ENCODE results near the gene SLC7A8. TPM values are rescaled to one million over a fixed set of nuclear protein-coding genes. Genes with fewer than 3 reads are reported as not detected.

SLC7A8 gene
- total and polyA plus RNA-seq, 2 donors (not counting 1 experiment from before 2014, with no cell fraction given): 0.25 to 1.1 TPM

GRCh38 chr14:23158779-23159178, 24.7 kb downstream of the SLC7A8 start:
- Histone ChIP-seq H3K9me3 (ENCODE audit: control extremely low read depth in 1 of 3, control insufficient read depth in 2 of 3, insufficient read depth in 1 of 3, low read length in 2 of 3) (no peaks in the 10 kb centered on the region), H3K4me3 (ENCODE audit: control extremely low read depth in 1 of 5, extremely low read depth in 1 of 5, insufficient read depth in 1 of 5, low read depth in 2 of 5, low read length in 4 of 5) (no peak overlapping the region), H4K20me1 (ENCODE audit: control insufficient read depth, insufficient read depth, low read length, poor library complexity, severe bottlenecking) (no peaks in the 10 kb centered on the region), H3K27me3 (replicated peaks in 1 of 4; ENCODE audit: control extremely low read depth in 1 of 4, control insufficient read depth in 3 of 4, insufficient read depth in 4 of 4, low read length in 3 of 4) (no peaks in the 10 kb centered on the region), H3K79me2 (ENCODE audit: control insufficient read depth, insufficient read depth, low read length) (no peaks in the 10 kb centered on the region), H2AFZ (ENCODE audit: insufficient read depth, low read depth, low read length, poor library complexity, severe bottlenecking) (no peak overlapping the region), H3K4me2 (replicated peaks; ENCODE audit: low read depth, low read length, poor library complexity, severe bottlenecking) (no peak overlapping the region), H3K36me3 (replicated peaks in 1 of 2; ENCODE audit: control extremely low read depth in 1 of 2, control insufficient read depth in 1 of 2, extremely low read depth in 1 of 2, insufficient read depth in 2 of 2, low read length in 1 of 2) (no peaks in the 10 kb centered on the region), H3K9ac (ENCODE audit: low read length) (no peak overlapping the region), H3K4me1 (ENCODE audit: control insufficient read depth in 2 of 2, insufficient read depth in 2 of 2, low read length in 2 of 2) (no peaks in the 10 kb centered on the region), H3K27ac (ENCODE audit: low read length in 2 of 2) (no peak overlapping the region)
- no peak for ATAC-seq (ENCODE audit: low read depth)
- no peaks in the 10 kb centered on the region for H3K4me1 Mint-ChIP-seq
- H3K4me3 Mint-ChIP-seq: no peak overlapping the region
- DNase-seq: no peak
- peaks cover 12% of the 10 kb centered on the region for H3K27me3 Mint-ChIP-seq
- no peak overlapping the region for H3K27ac Mint-ChIP-seq
- no CpG with 5 or more reads among the region's 2 CpGs for WGBS (ENCODE audit: insufficient coverage)
- TF ChIP-seq CTCF (IDR thresholded peaks at IDR 0.05) (no peak), EZH2 (IDR thresholded peaks at IDR 0.05; ENCODE audit: borderline replicate concordance, insufficient read depth, low read depth, low read length, poor library complexity, severe bottlenecking) (no peak)
- CTCF ChIA-PET: interaction anchor here (1.5 kb wide), 1 partner anchor 38 kb away, joined by 3 read pairs; no protein-coding TSS in a partner anchor
- POLR2A ChIA-PET: no interaction called here
- intact Hi-C loops (cut with micrococcal nuclease): no loop called here
- no peaks in the 10 kb centered on the region for H3K9me3 Mint-ChIP-seq (ENCODE audit: insufficient read depth)

- DNase-seq: no peak
- WGBS (ENCODE audit: insufficient coverage): 93% methylated on average over 3 of the region's 10 CpGs
- no peaks in the 10 kb centered on the region for H3K79me2 ChIP-seq (ENCODE audit: control insufficient read depth, insufficient read depth, low read length)
- H3K4me3 ChIP-seq (ENCODE audit: control extremely low read depth in 1 of 5, extremely low read depth in 1 of 5, insufficient read depth in 1 of 5, low read depth in 2 of 5, low read length in 4 of 5): no peak overlapping the region
- no peak overlapping the region for H3K4me2 ChIP-seq (replicated peaks; ENCODE audit: low read depth, low read length, poor library complexity, severe bottlenecking)
- H3K4me1 ChIP-seq (ENCODE audit: control insufficient read depth in 2 of 2, insufficient read depth in 2 of 2, low read length in 2 of 2): no peaks in the 10 kb centered on the region
- CTCF ChIA-PET: no interaction called here
- H3K9me3 Mint-ChIP-seq (ENCODE audit: insufficient read depth): no peaks in the 10 kb centered on the region
- H3K4me3 Mint-ChIP-seq: no peak overlapping the region
- intact Hi-C loops (cut with micrococcal nuclease): no loop called here
- H3K27me3 ChIP-seq (replicated peaks in 1 of 4; ENCODE audit: control extremely low read depth in 1 of 4, control insufficient read depth in 3 of 4, insufficient read depth in 4 of 4, low read length in 3 of 4): no peaks in the 10 kb centered on the region
- ATAC-seq (ENCODE audit: low read depth): no peak
- no peak overlapping the region for H3K9ac ChIP-seq (ENCODE audit: low read length)
- H3K27ac ChIP-seq (ENCODE audit: low read length in 2 of 2): no peak overlapping the region
- H3K27ac Mint-ChIP-seq: no peak overlapping the region
- no peaks in the 10 kb centered on the region for H4K20me1 ChIP-seq (ENCODE audit: control insufficient read depth, insufficient read depth, low read length, poor library complexity, severe bottlenecking)
- H2AFZ ChIP-seq (ENCODE audit: insufficient read depth, low read depth, low read length, poor library complexity, severe bottlenecking): no peak overlapping the region
- no peaks in the 10 kb centered on the region for H3K9me3 ChIP-seq (ENCODE audit: control extremely low read depth in 1 of 3, control insufficient read depth in 2 of 3, insufficient read depth in 1 of 3, low read length in 2 of 3)
- no peaks in the 10 kb centered on the region for H3K36me3 ChIP-seq (replicated peaks in 1 of 2; ENCODE audit: control extremely low read depth in 1 of 2, control insufficient read depth in 1 of 2, extremely low read depth in 1 of 2, insufficient read depth in 2 of 2, low read length in 1 of 2)
- H3K27me3 Mint-ChIP-seq: peaks cover 12% of the 10 kb centered on the region
- TF ChIP-seq EZH2 (IDR thresholded peaks at IDR 0.05; ENCODE audit: borderline replicate concordance, insufficient read depth, low read depth, low read length, poor library complexity, severe bottlenecking) (no peak), CTCF (IDR thresholded peaks at IDR 0.05) (no peak)
- no peaks in the 10 kb centered on the region for H3K4me1 Mint-ChIP-seq
- POLR2A ChIA-PET: interaction anchor here (0.6 kb wide), 1 partner anchor 185 kb away, joined by 3 read pairs; no protein-coding TSS in a partner anchor
These were observed 28.4 kb downstream of the SLC7A8 start for GRCh38 chr14:23154964-23155587.

Data from B cell (primary cell).